Measurements from ENCODE around the gene MRPS21.

- TF ChIP-seq CTCF (conservative IDR thresholded peaks at IDR 0.05) (no peak), ZFX (IDR thresholded peaks at IDR 0.05) (no peak)
Measured at GRCh38 chr1:150321826-150322166, 28.1 kb downstream of the MRPS21 start.
